Psoas muscle (tissue), 8 donors: ENCODE results near the gene C2CD2. TPM values are rescaled to one million over a fixed set of nuclear protein-coding genes. Genes with fewer than 3 reads are reported as not detected.

Experiments
- ATAC-seq, 4 donors: fragments of 200-7000 bp; cut with Tn5 transposase; one replicate each; pipeline ENCODE4 v1.9.1; 2020; ENCODE audit warnings: moderate library complexity in 3 of 4, mild to moderate bottlenecking in 2 of 4
- DNase-seq, 2 donors: peaks; one replicate each; pipeline ENCODE4 v3.0.0-alpha.2; 2020
- H3K27ac ChIP-seq: fragments of 200-600 bp; one replicate; pipeline ENCODE4 v1.8.0; 2022
- H3K27me3 ChIP-seq, 3 donors: fragments of 200-600 bp in 1 of 3; one replicate each; pipeline versions ENCODE4 v1.6.1 to v1.8.0; 2013 to 2022; ENCODE audit warnings: low read length in 2 of 3, mild to moderate bottlenecking in 2 of 3, moderate library complexity in 1 of 3; ENCODE audit not compliant: insufficient read depth in 3 of 3
- H3K36me3 ChIP-seq, 2 donors: fragments of 200-600 bp in 1 of 2; one replicate each; pipeline versions ENCODE4 v1.6.1 to v1.8.0; 2013 to 2022; ENCODE audit warnings: low read depth in 1 of 2, mild to moderate bottlenecking in 1 of 2, moderate library complexity in 1 of 2; ENCODE audit not compliant: insufficient read depth in 1 of 2
- H3K4me1 ChIP-seq: fragments of 200-600 bp; one replicate; pipeline ENCODE4 v1.8.0; 2022
- H3K4me3 ChIP-seq: fragments of 200-600 bp; one replicate; pipeline ENCODE4 v1.8.0; 2022; ENCODE audit warnings: mild to moderate bottlenecking
- H3K9me3 ChIP-seq: fragments of 200-600 bp; one replicate; pipeline ENCODE4 v1.8.0; 2022
- WGBS, 3 donors: extraction: QIAGEN DNeasy Blood & Tissue Kit; methylation state at CpG; one replicate each; pipeline versions ENCODE4 v1.1.6 to v1.1.7; 2013; 5-methylcytosine and 5-hydroxymethylcytosine counted together
- intact Hi-C, 2 donors: fragments of 100-400 bp; cut with DNase I; formaldehyde crosslinking; loops; one replicate each; pipeline versions ENCODE4 v1.11.0 to v1.14.2; 2022
- polyA plus RNA-seq, 3 donors: library from polyadenylated mRNA; stranded (reverse); fragments of 200-250 nt; gene quantifications; one replicate each; pipeline ENCODE4 v1.2.3, GENCODE V29; 2013
- total RNA-seq, 4 donors: library from RNA; stranded (reverse); fragmentation: NEBNext Ultra II Directional in 2 of 4; extraction: Animal tissue kit (Norgen Biotek cat#: 25700) in 2 of 4; gene quantifications; one replicate each; pipeline versions ENCODE4 v1.2.1 to v1.2.4, GENCODE V29; 2021 to 2023
- TF ChIP-seq, protein P1 (sequence below): fragments of 200-600 bp; IDR thresholded peaks from one replicate; pipeline ENCODE4 v1.8.0; 2022; ENCODE audit warnings: antibody characterized with exemption
- donor health status: healthy with polysubstance abuse.
- donor health status: DM: no; HTN: no; CAD: no; lungs with moderate emphysema.
- donor health status: Bipolar disorder and iron deficiency.
- donor health status: healthy.
- donor health status: DM: yes; HTN: yes; CAD: no.
- donor health status: DM: no; HTN: no; CAD: no.
- donor health status: DM: no; HTN: no; CAD: no.
- donor health status: DM: yes; HTN: yes; CAD: no.

C2CD2 gene
- total and polyA plus RNA-seq, 7 donors: 1.6 to 6.6 (median 3.2) TPM

DNA sequence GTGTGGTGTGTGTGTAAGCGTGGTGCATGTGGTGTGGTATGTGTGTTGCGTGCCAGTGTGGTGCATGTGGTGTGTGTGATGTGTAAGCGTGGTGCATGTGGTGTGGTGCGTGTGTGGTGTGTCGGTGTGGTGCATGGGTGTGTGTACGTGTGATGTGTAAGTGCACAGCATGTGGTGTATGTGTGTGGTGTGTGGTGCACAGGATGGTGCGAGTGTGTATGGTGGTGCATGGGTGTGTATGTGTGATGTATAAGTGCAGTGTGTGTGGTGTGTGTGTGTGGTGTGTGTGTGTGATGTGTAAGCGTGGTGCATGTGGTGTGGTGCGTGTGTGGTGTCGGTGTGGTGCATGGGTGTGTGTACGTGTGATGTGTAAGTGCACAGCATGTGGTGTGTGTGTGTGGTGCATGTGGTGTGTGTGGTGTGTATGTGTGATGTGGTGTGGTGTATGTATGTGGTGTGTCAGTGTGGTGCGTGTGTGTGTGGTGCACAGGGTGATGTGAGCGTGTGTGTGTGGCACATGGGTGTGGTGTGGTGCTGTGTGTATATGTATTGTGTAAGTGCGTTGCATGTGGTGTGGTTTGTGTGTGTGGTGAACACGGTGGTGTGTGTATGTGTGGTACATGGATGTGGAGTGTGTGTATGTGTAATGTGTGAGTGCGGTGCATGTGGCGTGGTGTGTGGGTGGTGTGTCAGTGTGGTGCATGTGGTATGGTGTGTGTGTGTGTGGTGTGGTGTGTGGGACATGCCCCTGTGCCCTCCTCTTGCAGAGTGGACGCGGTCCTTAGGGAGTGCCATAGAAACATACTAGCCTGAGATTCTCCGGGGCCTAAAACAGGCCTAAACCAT is 1.1 kb upstream of the C2CD2 start:
- Histone ChIP-seq H3K36me3 (no peaks in the 10 kb centered on the region), H3K27ac (no peak overlapping the region), H3K27me3 (peaks cover 0 to 11% (median 0%) of the 10 kb centered on the region in 3 donors), H3K4me1 (peaks cover 33% of the 10 kb centered on the region), H3K4me3 (no peak overlapping the region), H3K9me3 (no peaks in the 10 kb centered on the region)
- intact Hi-C loops: no loop called here
- no peak for DNase-seq
- TF ChIP-seq, protein P1, sequence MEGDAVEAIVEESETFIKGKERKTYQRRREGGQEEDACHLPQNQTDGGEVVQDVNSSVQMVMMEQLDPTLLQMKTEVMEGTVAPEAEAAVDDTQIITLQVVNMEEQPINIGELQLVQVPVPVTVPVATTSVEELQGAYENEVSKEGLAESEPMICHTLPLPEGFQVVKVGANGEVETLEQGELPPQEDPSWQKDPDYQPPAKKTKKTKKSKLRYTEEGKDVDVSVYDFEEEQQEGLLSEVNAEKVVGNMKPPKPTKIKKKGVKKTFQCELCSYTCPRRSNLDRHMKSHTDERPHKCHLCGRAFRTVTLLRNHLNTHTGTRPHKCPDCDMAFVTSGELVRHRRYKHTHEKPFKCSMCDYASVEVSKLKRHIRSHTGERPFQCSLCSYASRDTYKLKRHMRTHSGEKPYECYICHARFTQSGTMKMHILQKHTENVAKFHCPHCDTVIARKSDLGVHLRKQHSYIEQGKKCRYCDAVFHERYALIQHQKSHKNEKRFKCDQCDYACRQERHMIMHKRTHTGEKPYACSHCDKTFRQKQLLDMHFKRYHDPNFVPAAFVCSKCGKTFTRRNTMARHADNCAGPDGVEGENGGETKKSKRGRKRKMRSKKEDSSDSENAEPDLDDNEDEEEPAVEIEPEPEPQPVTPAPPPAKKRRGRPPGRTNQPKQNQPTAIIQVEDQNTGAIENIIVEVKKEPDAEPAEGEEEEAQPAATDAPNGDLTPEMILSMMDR: no peak
- 92 to 94% (median 94%) methylated on average over 20 of the region's 20 CpGs for WGBS, 3 donors
- ATAC-seq: no peak

DNA sequence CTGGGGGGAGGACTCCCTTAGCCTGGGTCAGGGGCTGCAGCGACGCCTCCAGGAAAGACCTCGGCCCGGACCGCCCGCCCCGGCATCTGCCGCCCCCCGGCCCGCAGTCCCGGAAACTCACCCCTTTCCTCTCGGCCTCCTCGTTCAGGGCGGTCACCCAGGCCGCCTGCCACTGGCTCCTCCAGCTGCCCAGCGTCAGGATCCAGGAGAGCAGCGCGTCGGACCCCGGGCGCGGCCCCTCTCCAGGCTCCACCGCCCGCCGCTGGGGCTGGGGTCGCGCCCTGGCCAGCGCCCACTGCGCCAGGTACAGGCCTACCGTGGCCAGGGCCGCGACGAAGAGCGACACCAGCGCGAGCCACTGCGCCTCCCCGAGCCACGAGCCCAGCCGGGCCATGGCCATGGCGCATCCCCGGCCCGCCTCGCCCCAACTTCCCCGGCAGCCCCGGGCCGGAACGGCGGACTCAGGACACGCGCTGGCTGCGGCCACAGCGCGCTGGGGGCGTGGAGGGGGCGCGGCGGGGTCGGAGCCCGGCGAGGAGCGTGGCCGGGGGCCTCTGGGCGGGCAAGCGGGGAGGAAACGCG is 478 bp downstream of the C2CD2 start:
- Histone ChIP-seq H3K27me3 (peaks cover 0 to 11% (median 0%) of the 10 kb centered on the region in 3 donors), H3K4me3 (peak overlapping the region; percentile 78), H3K36me3 (no peaks in the 10 kb centered on the region), H3K9me3 (no peaks in the 10 kb centered on the region), H3K4me1 (peaks cover 29% of the 10 kb centered on the region), H3K27ac (peak overlapping the region; percentile 58)
- TF ChIP-seq, protein P1: no peak
- intact Hi-C loops: no loop called here
- ATAC-seq (peak in 3 of 4 donors; percentile 16 to 30 (median 27)), DNase-seq (peak; percentile 44 to 48)
- 0 to 1% (median 0%) methylated on average over 40 to 67 of the region's 67 CpGs for WGBS, 3 donors

DNA sequence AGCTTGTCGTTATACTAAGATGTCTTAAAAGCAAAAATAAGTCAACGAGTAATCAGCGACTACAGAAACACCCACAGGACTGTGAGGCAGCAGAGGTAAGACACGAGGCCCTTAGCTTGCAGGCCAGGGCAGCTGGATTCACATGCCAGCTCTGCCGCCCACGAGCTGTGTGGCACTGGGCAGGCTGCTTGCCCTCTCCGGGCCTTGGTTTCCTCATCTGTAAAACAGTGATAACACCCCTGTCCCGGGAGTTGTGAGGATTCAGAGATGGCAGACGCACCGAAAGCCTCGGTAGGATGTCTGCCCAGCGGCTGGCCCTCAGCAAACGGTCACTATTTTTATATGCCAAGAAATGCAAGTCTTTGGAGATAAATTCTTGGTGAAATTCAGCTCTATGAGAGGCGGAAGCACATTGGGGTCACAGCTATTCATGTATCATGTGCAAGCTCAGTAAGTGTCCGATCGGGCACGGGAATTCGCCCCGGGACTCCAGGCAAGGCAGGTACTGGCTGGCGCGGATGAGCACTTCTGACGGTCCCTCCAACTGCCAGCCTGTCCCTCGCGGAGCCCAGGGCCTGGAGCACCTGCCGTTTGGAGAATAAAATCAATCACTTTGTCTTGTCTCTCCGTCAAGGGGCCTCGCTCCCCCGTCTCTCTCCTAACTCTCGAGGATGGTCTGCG is 1.1 kb downstream of the C2CD2 start:
- intact Hi-C loops: no loop called here
- DNase-seq: peak in 1 of 2 donors; percentile 42

DNA sequence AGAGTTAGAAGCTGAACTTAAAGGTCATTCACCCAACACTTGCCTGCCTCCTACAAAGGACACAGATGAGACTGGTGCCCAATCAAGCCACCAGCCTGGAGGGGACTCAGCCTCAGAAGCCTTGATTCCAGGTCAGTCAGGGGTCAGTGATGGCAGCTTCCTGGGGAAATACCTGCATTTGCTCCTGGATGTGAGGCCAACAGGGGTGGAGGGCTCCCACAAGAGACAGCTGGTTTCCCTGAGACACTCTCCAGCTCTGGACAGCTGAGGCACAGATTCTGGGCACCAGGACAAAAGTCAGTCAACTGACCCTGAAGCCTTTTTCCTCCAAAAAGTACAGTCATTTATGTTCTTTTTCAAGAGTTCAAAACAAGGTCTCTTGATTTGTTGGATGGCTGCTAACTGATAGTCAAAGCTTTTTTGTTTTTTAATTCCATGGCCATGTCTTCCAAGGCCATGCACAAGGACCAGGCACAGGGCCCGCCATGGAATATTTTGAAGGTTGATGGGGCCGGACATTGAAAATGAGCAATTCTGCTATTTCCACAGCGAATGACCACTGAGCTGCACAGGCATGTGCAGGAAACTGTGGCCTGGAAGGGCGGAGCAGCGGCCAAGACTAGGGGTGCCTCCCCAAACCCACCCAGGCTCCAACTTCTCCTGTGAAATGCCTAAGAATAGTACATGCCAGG is 1.8 kb downstream of the C2CD2 start:
- TF ChIP-seq, protein P1: no peak
- peak in 1 of 2 donors; percentile 20 for DNase-seq
- Histone ChIP-seq H3K36me3 (no peaks in the 10 kb centered on the region), H3K27ac (no peak overlapping the region), H3K4me1 (peaks cover 20% of the 10 kb centered on the region), H3K9me3 (no peaks in the 10 kb centered on the region), H3K4me3 (peak overlapping the region; percentile 78), H3K27me3 (peaks cover 0 to 15% (median 0%) of the 10 kb centered on the region in 3 donors)
- intact Hi-C loops: no loop called here
- 75 to 87% (median 83%) methylated on average over 5 of the region's 5 CpGs for WGBS, 3 donors
- ATAC-seq: no peak

More for the DNA sequence above, 1.1 kb downstream of the C2CD2 start:
- ATAC-seq: peak in 3 of 4 donors; percentile 14 to 42 (median 18)
- Histone ChIP-seq H3K4me1 (peaks cover 24% of the 10 kb centered on the region), H3K9me3 (no peaks in the 10 kb centered on the region), H3K4me3 (peak overlapping the region; percentile 78), H3K27me3 (peaks cover 0 to 11% (median 0%) of the 10 kb centered on the region in 3 donors), H3K27ac (peak overlapping the region; percentile 58), H3K36me3 (no peaks in the 10 kb centered on the region)
- 25 to 31% (median 27%) methylated on average over 30 of the region's 30 CpGs for WGBS, 3 donors
- TF ChIP-seq, protein P1: no peak
